Stimulated activated CD8-positive, alpha-beta memory T cell treated with anti-CD3 and anti-CD28 coated beads, Interleukin-15, amount 100 ng/mL, for 24 hours (primary cell): Measurements from ENCODE around the gene AKR1E2.
"Not testable (repeated sequence)": the region's sequence is repeated elsewhere in the genome, so short reads cannot be mapped to it uniquely, and the experiment has no call there.

Experiments
- DNase-seq: peaks from one replicate; pipeline ENCODE4 v3.0.0-alpha.2; 2020; ENCODE audit warnings: low read depth

The AKR1E2 gene

GRCh38 chr10:4813496-4813895 lies 12.5 kb upstream of the AKR1E2 start:
- no peak for DNase-seq

- DNase-seq, result not testable (repeated sequence)
Measured at GRCh38 chr10:4815646-4816180, 10.3 kb upstream of the AKR1E2 start.

GRCh38 chr10:4816966-4817365 lies 9.0 kb upstream of the AKR1E2 start:
- no peak for DNase-seq

GRCh38 chr10:4819067-4819466 lies 6.9 kb upstream of the AKR1E2 start:
- DNase-seq, result no peak

- DNase-seq, result no peak
Measured at GRCh38 chr10:4819707-4820106, 6.3 kb upstream of the AKR1E2 start.

GRCh38 chr10:4820804-4821401 lies 5.1 kb upstream of the AKR1E2 start:
- no peak for DNase-seq

GRCh38 chr10:4822208-4822607 lies 3.8 kb upstream of the AKR1E2 start:
- DNase-seq, result no peak

- no peak for DNase-seq
Measured at GRCh38 chr10:4824791-4825310, 1.2 kb upstream of the AKR1E2 start.

GRCh38 chr10:4825456-4825867 lies 545 bp upstream of the AKR1E2 start:
- DNase-seq, result no peak

- no peak for DNase-seq
Measured at GRCh38 chr10:4826792-4827324, 851 bp downstream of the AKR1E2 start.

- no peak for DNase-seq
Measured at GRCh38 chr10:4828005-4828404, 2.0 kb downstream of the AKR1E2 start.

- no peak for DNase-seq
Measured at GRCh38 chr10:4830551-4830950, 4.5 kb downstream of the AKR1E2 start.

GRCh38 chr10:4831091-4831490 lies 5.1 kb downstream of the AKR1E2 start:
- no peak for DNase-seq

- DNase-seq, result no peak
Measured at GRCh38 chr10:4833286-4833685, 7.3 kb downstream of the AKR1E2 start.

GRCh38 chr10:4834898-4835405 lies 8.9 kb downstream of the AKR1E2 start:
- DNase-seq, result no peak

GRCh38 chr10:4835494-4835918 lies 9.5 kb downstream of the AKR1E2 start:
- DNase-seq, result no peak

GRCh38 chr10:4836416-4836969 lies 10.5 kb downstream of the AKR1E2 start:
- no peak for DNase-seq

GRCh38 chr10:4837551-4837950 lies 11.5 kb downstream of the AKR1E2 start:
- DNase-seq, result no peak

GRCh38 chr10:4838743-4839142 lies 12.7 kb downstream of the AKR1E2 start:
- no peak for DNase-seq

GRCh38 chr10:4839353-4839752 lies 13.3 kb downstream of the AKR1E2 start:
- DNase-seq, result no peak

- DNase-seq, result no peak
Measured at GRCh38 chr10:4840151-4840550, 14.1 kb downstream of the AKR1E2 start.

GRCh38 chr10:4843525-4844180 lies 17.6 kb downstream of the AKR1E2 start:
- DNase-seq, result no peak

GRCh38 chr10:4844864-4845263 lies 18.9 kb downstream of the AKR1E2 start:
- DNase-seq, result no peak
